Upper lobe of left lung (tissue), 6 donors: ENCODE data around the gene CMKLR1. TPM values are rescaled to one million over a fixed set of nuclear protein-coding genes. Genes with fewer than 3 reads are reported as not detected.
A peak's percentile ranks its signal among the peaks of the same experiment; 100 is the strongest.

ENCODE experiments used
- ATAC-seq, 2 donors: fragments of 200-7000 bp; cut with Tn5 transposase; one replicate each; pipeline ENCODE4 v1.9.1; 2022; ENCODE audit warnings: mild to moderate bottlenecking in 2 of 2, moderate library complexity in 2 of 2; ENCODE audit not compliant: low FRiP score in 2 of 2
- DNase-seq, 2 donors: peaks; one replicate each; pipeline ENCODE4 v3.0.0-alpha.2; 2019 to 2020
- H3K27ac ChIP-seq, 4 donors: fragments of 200-600 bp; sonication (generic); one replicate each; pipeline ENCODE4 v1.5.1; 2016 to 2019
- H3K27me3 ChIP-seq, 4 donors: fragments of 200-600 bp; sonication (generic); one replicate each; pipeline ENCODE4 v1.5.1; 2017 to 2019
- H3K36me3 ChIP-seq, 4 donors: fragments of 200-600 bp; sonication (generic); one replicate each; pipeline ENCODE4 v1.5.1; 2016 to 2019
- H3K4me1 ChIP-seq, 4 donors: fragments of 200-600 bp; sonication (generic); one replicate each; pipeline ENCODE4 v1.5.1; 2018 to 2019
- H3K4me3 ChIP-seq, 4 donors: fragments of 200-600 bp; sonication (generic); one replicate each; pipeline ENCODE4 v1.5.1; 2017 to 2019; ENCODE audit warnings: mild to moderate bottlenecking in 2 of 4, moderate library complexity in 1 of 4
- H3K9me3 ChIP-seq, 4 donors: fragments of 200-600 bp; sonication (generic); one replicate each; pipeline ENCODE4 v1.5.1; 2018 to 2019
- CTCF ChIP-seq, 6 experiments: fragments of 450-650 bp in 4 of 6; fragments of 200-600 bp in 2 of 6; sonication (generic) in 2 of 6; IDR thresholded peaks; one replicate each; pipeline ENCODE4 v1.5.1; 2016 to 2019; ENCODE audit warnings: antibody characterized with exemption in 6 of 6
- EP300 ChIP-seq, 4 donors: sonication (generic); formaldehyde crosslinking; IDR thresholded peaks; one replicate each; pipeline ENCODE4 v1.5.1; 2017; ENCODE audit warnings: antibody characterized with exemption in 4 of 4, control low read depth in 2 of 4
- POLR2A ChIP-seq, 4 donors: fragments of 450-650 bp; IDR thresholded peaks; one replicate each; pipeline ENCODE4 v1.5.1; 2016 to 2017; ENCODE audit warnings: antibody characterized with exemption in 4 of 4, mild to moderate bottlenecking in 2 of 4
- POLR2AphosphoS5 ChIP-seq, 2 donors: sonication (generic); formaldehyde crosslinking; IDR thresholded peaks; one replicate each; pipeline ENCODE4 v1.5.1; 2017; ENCODE audit warnings: antibody characterized with exemption in 2 of 2
- WGBS, 2 donors: methylation state at CpG; one replicate each; pipeline ENCODE4 v1.1.5; 2017 to 2018; 5-methylcytosine and 5-hydroxymethylcytosine counted together
- total RNA-seq, 6 donors: library from RNA; depleted of rRNA in 4 of 6; stranded (reverse); fragments of >200 nt in 4 of 6; gene quantifications; one replicate each; pipeline versions ENCODE4 v1.1.0 to v1.2.1, GENCODE V29; 2016 to 2021
- donor health status: DM: no; HTN: no; CAD: no; lungs with moderate emphysema.
- donor health status: DM: no; HTN: yes; CAD: no; lungs with severe emphysema.

The CMKLR1 gene
- total RNA-seq, 6 donors from 2014 or later: 7.8 to 40.9 (median 19.9) TPM

- WGBS, 2 donors: 88 to 92% methylated on average over 3 of the region's 3 CpGs
- TF ChIP-seq EP300 (IDR thresholded peaks at IDR 0.05) (no peak), POLR2A (IDR thresholded peaks at IDR 0.05) (no peak), CTCF (IDR thresholded peaks at IDR 0.05) (no peak), POLR2AphosphoS5 (IDR thresholded peaks at IDR 0.05) (no peak)
- ATAC-seq (no peak), DNase-seq (no peak)
- Histone ChIP-seq H3K27me3 (no peaks in the 10 kb centered on the region), H3K4me1 (no peaks in the 10 kb centered on the region), H3K4me3 (no peak overlapping the region), H3K27ac (no peak overlapping the region), H3K9me3 (no peaks in the 10 kb centered on the region), H3K36me3 (no peaks in the 10 kb centered on the region)
Measured at GRCh38 chr12:108364879-108365278, 25.8 kb upstream of the CMKLR1 start.

- 92 to 96% methylated on average over 1 of the region's 1 CpG for WGBS, 2 donors
- no peak for DNase-seq
- TF ChIP-seq EP300 (IDR thresholded peaks at IDR 0.05) (no peak), POLR2AphosphoS5 (IDR thresholded peaks at IDR 0.05) (no peak), CTCF (IDR thresholded peaks at IDR 0.05) (no peak), POLR2A (IDR thresholded peaks at IDR 0.05) (no peak)
- no peak overlapping the region for H3K4me3 ChIP-seq
- no peaks in the 10 kb centered on the region for H3K36me3 ChIP-seq
- no peak overlapping the region for H3K27ac ChIP-seq
- no peaks in the 10 kb centered on the region for H3K4me1 ChIP-seq
- no peaks in the 10 kb centered on the region for H3K9me3 ChIP-seq
- H3K27me3 ChIP-seq: no peaks in the 10 kb centered on the region
- peak in 1 of 2 donors; percentile 64 for ATAC-seq
Measured at GRCh38 chr12:108363565-108363964, 24.5 kb upstream of the CMKLR1 start.

- no peak overlapping the region for H3K4me3 ChIP-seq
- 65 to 93% methylated on average over 11 of the region's 11 CpGs for WGBS, 2 donors
- TF ChIP-seq CTCF (IDR thresholded peaks at IDR 0.05): no peak
- no peak for TF ChIP-seq POLR2A (IDR thresholded peaks at IDR 0.05)
- TF ChIP-seq POLR2AphosphoS5 (IDR thresholded peaks at IDR 0.05): no peak
- no peak for TF ChIP-seq EP300 (IDR thresholded peaks at IDR 0.05)
- H3K27ac ChIP-seq: no peak overlapping the region
- H3K27me3 ChIP-seq: no peaks in the 10 kb centered on the region
- no peaks in the 10 kb centered on the region for H3K4me1 ChIP-seq
- DNase-seq: no peak
- no peaks in the 10 kb centered on the region for H3K36me3 ChIP-seq
- no peaks in the 10 kb centered on the region for H3K9me3 ChIP-seq
- no peak for ATAC-seq
Measured at GRCh38 chr12:108363165-108363564, 24.1 kb upstream of the CMKLR1 start.

GRCh38 chr12:108361606-108362005, 22.5 kb upstream of the CMKLR1 start:
- TF ChIP-seq EP300 (IDR thresholded peaks at IDR 0.05): no peak
- no peaks in the 10 kb centered on the region for H3K27me3 ChIP-seq
- no peak overlapping the region for H3K27ac ChIP-seq
- ATAC-seq: no peak
- no peak for DNase-seq
- no peaks in the 10 kb centered on the region for H3K9me3 ChIP-seq
- no peaks in the 10 kb centered on the region for H3K4me1 ChIP-seq
- no peak overlapping the region for H3K4me3 ChIP-seq
- 67 to 69% methylated on average over 3 of the region's 3 CpGs for WGBS, 2 donors
- H3K36me3 ChIP-seq: no peaks in the 10 kb centered on the region

GRCh38 chr12:108360487-108360886, 21.4 kb upstream of the CMKLR1 start:
- Histone ChIP-seq H3K27me3 (no peaks in the 10 kb centered on the region), H3K36me3 (no peaks in the 10 kb centered on the region), H3K27ac (no peak overlapping the region), H3K9me3 (no peaks in the 10 kb centered on the region), H3K4me1 (no peaks in the 10 kb centered on the region), H3K4me3 (no peak overlapping the region)
- DNase-seq: no peak
- TF ChIP-seq CTCF (IDR thresholded peaks at IDR 0.05): no peak
- no peak for TF ChIP-seq EP300 (IDR thresholded peaks at IDR 0.05)
- no peak for TF ChIP-seq POLR2AphosphoS5 (IDR thresholded peaks at IDR 0.05)
- TF ChIP-seq POLR2A (IDR thresholded peaks at IDR 0.05): no peak
- ATAC-seq: no peak
